Measurements from ENCODE around the gene PGGHG.
"Not testable (repeated sequence)": the region's sequence is repeated elsewhere in the genome, so short reads cannot be mapped to it uniquely, and the experiment has no call there.

PGGHG gene

DNA sequence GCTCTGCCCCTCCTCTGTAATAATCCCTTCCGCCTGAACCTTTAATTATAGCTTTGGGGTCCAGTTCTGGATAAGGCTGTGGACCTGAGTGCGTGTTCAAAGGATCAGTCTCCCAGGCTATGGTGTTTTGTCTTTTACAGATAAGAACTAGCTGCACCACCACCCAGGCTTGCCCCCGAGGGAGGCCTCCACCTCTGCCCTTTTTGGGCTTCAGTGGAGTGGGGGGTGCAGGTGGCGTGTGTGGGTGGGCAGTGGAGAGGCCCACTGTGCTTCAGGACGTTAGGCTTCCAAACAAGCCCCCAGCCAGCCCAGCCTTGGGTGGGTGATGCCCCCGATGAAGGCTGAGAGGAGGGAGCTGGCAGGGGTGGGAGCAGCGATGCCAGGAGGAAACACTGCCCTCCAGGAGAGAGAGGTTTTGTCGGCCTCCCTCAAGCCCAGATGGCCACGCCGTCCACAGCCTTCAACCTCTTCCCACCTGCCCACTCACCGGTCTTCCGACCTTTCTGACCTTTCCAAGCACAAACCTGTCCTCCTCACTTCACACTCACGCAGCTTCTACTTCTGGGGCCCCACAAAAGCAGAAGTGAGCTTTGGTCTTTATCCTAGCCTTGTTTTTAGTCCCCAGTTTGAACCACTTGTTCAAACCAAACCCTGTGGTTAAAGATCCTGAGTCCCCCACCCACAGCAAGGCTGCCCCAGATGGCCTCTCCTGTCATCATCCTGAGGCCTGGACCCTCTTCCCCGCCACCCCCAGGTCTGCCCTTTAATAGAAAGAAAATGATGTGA lies 31.8 kb upstream of the PGGHG start:
- Mint-ChIP-seq H3K4me3 (no peak overlapping the region), H3K27ac (no peak overlapping the region), H3K27me3 (peaks cover 37% of the 10 kb centered on the region), H3K4me1 (no peaks in the 10 kb centered on the region), H3K9me3 (no peaks in the 10 kb centered on the region), H3K36me3 (peaks cover 14% of the 10 kb centered on the region)
- CTCF ChIA-PET = no interaction called here
- DNase-seq = no peak

DNA sequence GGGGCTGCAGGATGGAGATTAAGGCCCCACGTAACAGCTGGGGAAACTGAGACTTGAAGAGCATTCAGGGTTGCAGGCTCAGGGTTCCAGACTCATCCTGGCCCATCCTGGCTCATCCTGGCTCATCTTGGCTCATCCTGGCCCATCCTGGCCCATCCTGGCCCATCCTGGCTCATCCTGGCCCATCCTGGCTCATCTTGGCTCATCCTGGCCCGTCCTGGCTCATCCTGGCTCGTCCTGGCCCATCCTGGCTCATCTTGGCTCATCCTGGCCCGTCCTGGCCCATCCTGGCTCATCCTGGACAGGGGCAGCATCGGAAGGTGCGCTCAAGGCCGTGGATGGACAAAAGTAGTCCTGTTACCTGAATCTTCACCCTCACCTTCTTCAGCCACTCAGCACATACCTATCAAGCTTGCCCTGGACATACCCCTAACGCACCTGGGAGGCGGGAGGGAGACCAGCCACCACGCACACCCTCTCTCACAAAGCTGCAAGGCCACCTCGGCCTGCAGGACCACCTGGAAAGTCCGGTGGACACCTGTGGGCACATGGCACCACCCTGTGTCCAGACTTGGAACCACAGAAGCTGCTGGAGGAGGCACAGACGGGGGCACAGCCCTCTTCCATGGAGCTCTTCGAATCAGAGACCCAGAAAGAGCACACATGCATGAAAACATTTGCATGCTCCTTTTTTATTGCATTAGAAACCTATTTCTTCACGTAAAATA lies 31.0 kb upstream of the PGGHG start:
- DNase-seq = no peak
- H3K36me3 Mint-ChIP-seq = peaks cover 6% of the 10 kb centered on the region
- H3K27me3 Mint-ChIP-seq = peaks cover 39% of the 10 kb centered on the region
- no peaks in the 10 kb centered on the region for H3K4me1 Mint-ChIP-seq
- no peaks in the 10 kb centered on the region for H3K9me3 Mint-ChIP-seq
- H3K4me3 Mint-ChIP-seq = no peak overlapping the region
- CTCF ChIA-PET = interaction anchor here (1.2 kb wide), 1 partner anchor 10 kb away, joined by 3 read pairs; no protein-coding TSS in a partner anchor
- H3K27ac Mint-ChIP-seq = no peak overlapping the region

DNA sequence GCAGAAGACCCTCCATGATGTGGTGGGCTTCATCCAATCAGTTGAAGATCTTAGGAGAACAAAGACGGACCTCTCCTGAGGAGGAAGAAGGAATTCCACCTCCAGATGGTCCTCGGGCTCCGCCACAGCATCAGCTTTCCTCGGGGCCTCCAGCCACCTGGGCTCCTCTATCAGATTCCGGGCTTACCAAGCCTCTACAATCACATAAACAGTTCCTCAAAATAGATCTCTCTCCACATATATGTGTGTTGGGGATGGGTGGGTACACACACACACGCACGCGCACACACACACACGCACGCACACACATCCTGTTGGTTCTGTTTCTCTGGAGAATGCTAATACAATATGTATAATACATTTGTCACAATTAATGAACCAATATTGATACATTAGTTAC lies 29.5 kb upstream of the PGGHG start:
- no peaks in the 10 kb centered on the region for H3K4me1 Mint-ChIP-seq

DNA sequence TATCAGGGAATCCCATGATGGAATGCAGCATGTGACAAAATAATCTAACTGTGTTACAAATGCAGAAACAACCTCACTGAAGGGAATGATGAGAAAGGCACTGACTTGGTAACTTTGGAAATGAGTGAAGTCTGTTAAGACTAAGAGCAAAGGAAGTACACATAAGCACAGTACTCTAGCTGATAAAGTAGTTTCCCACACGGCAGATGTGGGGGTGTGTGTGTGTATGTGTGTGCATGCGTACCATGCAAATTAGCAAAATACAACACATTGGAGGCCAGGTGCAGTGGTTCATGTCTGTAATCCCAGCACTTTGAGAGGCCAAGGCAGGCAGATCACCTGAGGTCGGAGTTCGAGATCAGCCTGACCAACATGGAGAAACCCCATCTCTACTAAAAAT lies 27.3 kb upstream of the PGGHG start:
- DNase-seq = no peak
- CTCF ChIA-PET = interaction anchor here (5.6 kb wide), 1 partner anchor 10 kb away, joined by 36 read pairs; no protein-coding TSS in a partner anchor
- Mint-ChIP-seq H3K4me1 (peaks cover 2% of the 10 kb centered on the region), H3K4me3 (no peak overlapping the region), H3K9me3 (no peaks in the 10 kb centered on the region), H3K27ac (no peak overlapping the region), H3K27me3 (peaks cover 44% of the 10 kb centered on the region), H3K36me3 (no peaks in the 10 kb centered on the region)

More for the DNA sequence above, 29.5 kb upstream of the PGGHG start:
- no peak overlapping the region for H3K4me3 Mint-ChIP-seq
- DNase-seq = no peak
- no peaks in the 10 kb centered on the region for H3K9me3 Mint-ChIP-seq
- no peaks in the 10 kb centered on the region for H3K36me3 Mint-ChIP-seq
- CTCF ChIA-PET = interaction anchor here (5.6 kb wide), 1 partner anchor 8 kb away, joined by 36 read pairs; no protein-coding TSS in a partner anchor
- H3K27me3 Mint-ChIP-seq = peaks cover 39% of the 10 kb centered on the region
- no peak overlapping the region for H3K27ac Mint-ChIP-seq

DNA sequence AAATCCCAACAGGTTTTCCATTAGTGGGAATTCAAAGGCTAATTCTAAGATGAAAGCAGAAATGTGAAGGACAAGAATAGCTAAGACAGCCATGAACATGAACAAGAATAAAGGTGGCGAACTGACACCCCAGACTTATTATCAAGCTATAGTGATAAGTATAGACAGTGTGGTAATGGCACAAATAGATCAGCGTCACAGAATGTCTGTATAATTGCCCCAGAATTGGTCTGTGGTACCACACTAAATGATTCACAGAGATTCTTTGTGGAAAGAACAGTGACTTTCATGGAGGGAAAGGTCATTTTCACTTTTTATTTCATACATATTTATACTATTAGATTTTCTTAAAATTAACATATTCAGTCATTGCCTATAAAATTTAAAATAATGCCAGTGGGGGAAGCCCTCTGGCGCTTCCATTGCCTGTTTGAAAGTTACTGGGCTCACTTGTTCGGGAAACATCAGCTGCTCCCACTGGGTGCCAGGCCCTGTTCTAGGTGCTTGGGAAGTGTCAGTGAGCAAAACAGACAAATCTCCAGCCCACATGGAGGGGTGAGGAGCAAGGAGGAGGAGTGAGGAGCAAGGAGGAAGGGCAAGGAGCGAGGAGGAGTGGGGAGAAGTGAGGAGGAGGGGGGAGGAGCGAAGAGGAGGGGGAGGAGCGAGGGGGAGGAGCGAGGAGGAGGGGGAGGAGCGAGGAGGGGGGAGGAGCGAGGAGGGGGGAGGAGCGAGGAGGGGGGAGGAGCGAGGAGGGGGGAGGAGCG lies 22.1 kb upstream of the PGGHG start:
- CTCF ChIA-PET = interaction anchor here (1.3 to 4.3 kb wide), 3 partner anchors 12 to 17 kb away, joined by 4 to 32 read pairs (median 16); no protein-coding TSS in a partner anchor
- Mint-ChIP-seq H3K27ac (peak overlapping the region; percentile 89), H3K27me3 (peaks cover 11% of the 10 kb centered on the region), H3K4me1 (peaks cover 37% of the 10 kb centered on the region), H3K4me3 (peak overlapping the region; percentile 72), H3K36me3 (peaks cover 9% of the 10 kb centered on the region), H3K9me3 (no peaks in the 10 kb centered on the region)
- peak; percentile 61 for DNase-seq

DNA sequence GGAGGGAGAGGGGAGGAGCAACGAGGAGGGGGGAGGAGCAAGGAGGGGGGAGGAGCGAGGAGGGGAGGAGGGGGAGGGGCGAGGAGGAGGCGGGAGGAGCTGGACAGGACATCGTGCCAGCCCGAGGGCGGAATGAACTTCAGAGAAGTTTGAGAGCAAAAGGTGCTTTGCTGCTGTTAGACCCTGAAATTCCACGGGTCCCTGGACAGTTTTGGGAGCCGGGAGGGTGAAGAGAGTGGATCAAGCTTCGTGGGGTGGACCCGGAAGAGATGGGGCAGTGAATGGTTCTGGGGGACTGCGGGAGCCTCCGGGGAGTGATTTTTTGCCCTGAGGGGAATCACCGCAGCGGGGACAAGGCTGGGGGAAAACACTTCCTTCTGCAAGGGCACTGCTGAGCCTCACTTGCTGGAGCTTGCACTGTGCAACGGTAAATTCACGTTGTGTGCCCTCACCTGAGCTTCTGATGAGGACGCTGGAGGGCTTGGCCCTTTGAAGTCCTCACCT lies 21.4 kb upstream of the PGGHG start:
- H3K27ac Mint-ChIP-seq = peak overlapping the region; percentile 99
- peaks cover 13% of the 10 kb centered on the region for H3K36me3 Mint-ChIP-seq
- CTCF ChIA-PET = interaction anchor here (1.1 to 4.3 kb wide), 4 partner anchors 11 to 20 kb away, joined by 4 to 32 read pairs (median 10); no protein-coding TSS in a partner anchor
- H3K9me3 Mint-ChIP-seq = no peaks in the 10 kb centered on the region
- H3K4me3 Mint-ChIP-seq = peak overlapping the region; percentile 79
- DNase-seq = peak; percentile 82
- peaks cover 14% of the 10 kb centered on the region for H3K27me3 Mint-ChIP-seq
- H3K4me1 Mint-ChIP-seq = peaks cover 41% of the 10 kb centered on the region

DNA sequence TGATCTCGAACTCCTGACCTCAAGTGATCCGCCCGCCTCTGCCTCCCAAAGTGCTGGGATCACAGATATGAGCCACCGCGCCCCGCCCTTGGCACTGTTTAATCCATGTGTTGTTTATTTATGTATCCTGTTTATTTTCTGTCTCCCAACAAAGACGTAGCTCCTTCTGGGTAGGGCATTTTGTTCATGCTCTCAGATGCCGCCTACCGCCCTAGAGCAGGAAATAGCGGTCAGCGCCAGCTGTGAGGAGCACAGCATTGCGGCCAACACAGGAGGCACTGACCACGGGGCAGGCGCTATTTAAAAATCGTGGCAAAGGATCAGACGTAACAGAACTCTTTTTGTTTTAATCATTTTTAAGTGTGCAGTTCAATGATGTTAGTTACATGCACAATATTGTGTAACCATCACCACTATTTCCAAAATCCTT lies 20.2 kb upstream of the PGGHG start:
- CTCF ChIA-PET = interaction anchor here (0.6 to 4.3 kb wide), 4 partner anchors 8 to 19 kb away, joined by 4 to 32 read pairs (median 10); no protein-coding TSS in a partner anchor
- not testable (repeated sequence) for H3K9me3 Mint-ChIP-seq
- H3K4me1 Mint-ChIP-seq = peaks cover 43% of the 10 kb centered on the region
- DNase-seq = peak; percentile 86
- H3K27me3 Mint-ChIP-seq = peaks cover 24% of the 10 kb centered on the region
- H3K27ac Mint-ChIP-seq = peak overlapping the region; percentile 99
- H3K36me3 Mint-ChIP-seq = peaks cover 15% of the 10 kb centered on the region
- peak overlapping the region; percentile 79 for H3K4me3 Mint-ChIP-seq

DNA sequence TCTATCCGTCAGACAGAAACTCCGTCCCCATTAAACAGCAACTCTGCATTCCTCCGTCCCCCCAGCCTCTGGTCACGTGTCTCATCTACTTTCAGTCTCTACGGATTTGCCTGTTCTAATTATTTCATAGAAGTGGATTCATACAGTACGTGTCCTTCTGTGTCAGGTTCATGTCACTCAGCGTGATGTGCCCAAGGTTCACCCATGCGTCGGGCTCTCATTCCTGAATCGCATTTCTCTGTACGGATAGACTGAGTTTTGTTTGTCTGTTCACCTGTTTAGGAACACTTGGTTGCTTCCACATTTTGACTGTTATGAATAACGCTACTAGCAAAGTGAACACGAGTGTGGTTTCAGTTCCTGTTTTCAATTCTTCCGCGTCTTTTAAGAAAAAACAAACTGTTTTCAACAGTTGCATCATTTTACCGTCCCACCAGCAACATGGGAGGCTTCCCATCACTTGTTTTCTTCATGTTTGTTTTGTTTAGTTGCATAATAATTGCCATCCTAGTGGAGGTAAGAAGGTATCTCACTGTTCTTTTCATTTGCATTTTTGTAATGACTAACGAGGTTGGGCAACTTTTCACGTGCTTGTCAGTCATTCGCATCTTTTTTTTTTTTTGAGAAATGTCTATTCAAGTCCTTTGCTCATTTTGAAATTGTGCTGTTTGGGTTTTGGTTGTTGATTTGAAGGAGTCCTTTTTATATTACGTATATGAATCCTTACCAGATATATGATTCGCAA lies 19.6 kb upstream of the PGGHG start:
- DNase-seq = peak; percentile 73
- Mint-ChIP-seq H3K4me1 (peaks cover 43% of the 10 kb centered on the region), H3K36me3 (peaks cover 16% of the 10 kb centered on the region), H3K27me3 (peaks cover 29% of the 10 kb centered on the region), H3K4me3 (peak overlapping the region; percentile 79), H3K27ac (peak overlapping the region; percentile 99), H3K9me3 (no peaks in the 10 kb centered on the region)
- CTCF ChIA-PET = interaction anchor here (0.6 to 4.3 kb wide), 3 partner anchors 8 to 19 kb away, joined by 4 to 32 read pairs (median 16); no protein-coding TSS in a partner anchor

DNA sequence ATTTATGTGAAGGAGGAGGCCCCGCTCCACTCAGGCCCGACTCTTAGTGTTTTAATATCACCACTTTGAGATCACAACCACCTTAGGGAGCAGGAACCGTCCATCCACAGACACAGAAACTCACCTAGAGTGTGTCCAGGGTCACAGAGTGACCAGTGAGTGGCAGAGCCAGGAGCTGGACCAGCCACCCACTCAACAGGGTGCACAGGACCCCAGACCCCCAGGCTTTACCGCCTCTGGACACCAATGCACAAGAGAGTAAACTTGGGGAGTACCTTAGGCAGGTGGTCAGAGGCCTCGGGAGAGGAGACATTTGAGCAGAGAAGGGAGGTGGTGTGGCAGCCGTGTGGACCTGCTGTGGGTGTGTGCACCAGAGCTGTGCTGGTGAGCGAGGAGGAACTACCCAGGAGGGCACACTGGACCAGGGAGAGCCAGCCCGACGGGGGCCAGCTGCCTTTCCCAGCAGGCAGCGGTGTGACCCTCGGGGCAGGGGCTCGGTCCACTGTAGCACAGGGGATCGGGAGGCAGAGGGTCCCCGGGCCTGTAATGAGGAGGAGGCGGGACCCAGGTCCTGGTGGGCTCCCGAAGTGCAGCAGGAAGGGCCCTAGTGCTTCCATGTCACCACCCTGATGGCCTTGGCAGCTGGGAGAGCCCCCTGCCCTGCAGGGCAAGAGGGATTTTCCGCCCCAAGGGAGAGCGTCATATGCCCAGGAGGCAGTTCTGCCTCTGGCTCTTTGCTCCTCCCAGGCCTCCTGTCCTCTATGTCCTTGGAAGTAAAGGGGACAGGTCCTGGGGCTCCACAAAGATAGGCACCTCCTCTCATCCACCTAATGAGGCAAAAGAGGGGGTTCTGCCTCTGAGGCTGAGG lies 18.2 kb upstream of the PGGHG start:
- DNase-seq = no peak
- H3K27ac Mint-ChIP-seq = peak overlapping the region; percentile 99
- CTCF ChIA-PET = interaction anchor here (1.0 kb wide), 1 partner anchor 20 kb away, joined by 4 read pairs; no protein-coding TSS in a partner anchor

DNA sequence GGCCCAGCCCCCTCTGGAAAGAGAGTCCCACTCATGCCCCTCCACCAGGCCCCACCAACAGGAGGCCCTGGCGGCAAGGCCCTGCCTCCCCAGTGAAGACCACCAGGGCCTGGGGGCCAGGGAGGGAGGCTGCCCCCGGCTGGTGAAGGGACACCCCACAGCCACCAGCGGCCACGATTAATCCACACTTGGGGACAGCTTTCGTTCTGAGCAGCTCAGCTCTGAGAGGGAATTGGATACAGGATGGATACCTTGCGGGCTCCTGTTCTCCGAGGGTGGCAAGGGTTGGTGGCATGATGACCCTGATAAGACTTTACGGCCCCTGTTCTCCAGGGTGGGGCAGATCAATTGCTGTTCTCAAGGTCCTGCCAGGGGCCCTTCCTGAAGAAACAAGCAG lies 17.6 kb upstream of the PGGHG start:
- H3K9me3 Mint-ChIP-seq = peaks cover under 1% of the 10 kb centered on the region
- peaks cover 46% of the 10 kb centered on the region for H3K4me1 Mint-ChIP-seq
- DNase-seq = no peak
- peaks cover 26% of the 10 kb centered on the region for H3K36me3 Mint-ChIP-seq
- peaks cover 37% of the 10 kb centered on the region for H3K27me3 Mint-ChIP-seq
- CTCF ChIA-PET = interaction anchor here (1.0 kb wide), 1 partner anchor 21 kb away, joined by 4 read pairs; no protein-coding TSS in a partner anchor
- H3K27ac Mint-ChIP-seq = no peak overlapping the region
- no peak overlapping the region for H3K4me3 Mint-ChIP-seq

More for the DNA sequence above, 18.2 kb upstream of the PGGHG start:
- Mint-ChIP-seq H3K4me1 (peaks cover 46% of the 10 kb centered on the region), H3K9me3 (no peaks in the 10 kb centered on the region), H3K4me3 (no peak overlapping the region), H3K36me3 (peaks cover 21% of the 10 kb centered on the region), H3K27me3 (peaks cover 33% of the 10 kb centered on the region)

DNA sequence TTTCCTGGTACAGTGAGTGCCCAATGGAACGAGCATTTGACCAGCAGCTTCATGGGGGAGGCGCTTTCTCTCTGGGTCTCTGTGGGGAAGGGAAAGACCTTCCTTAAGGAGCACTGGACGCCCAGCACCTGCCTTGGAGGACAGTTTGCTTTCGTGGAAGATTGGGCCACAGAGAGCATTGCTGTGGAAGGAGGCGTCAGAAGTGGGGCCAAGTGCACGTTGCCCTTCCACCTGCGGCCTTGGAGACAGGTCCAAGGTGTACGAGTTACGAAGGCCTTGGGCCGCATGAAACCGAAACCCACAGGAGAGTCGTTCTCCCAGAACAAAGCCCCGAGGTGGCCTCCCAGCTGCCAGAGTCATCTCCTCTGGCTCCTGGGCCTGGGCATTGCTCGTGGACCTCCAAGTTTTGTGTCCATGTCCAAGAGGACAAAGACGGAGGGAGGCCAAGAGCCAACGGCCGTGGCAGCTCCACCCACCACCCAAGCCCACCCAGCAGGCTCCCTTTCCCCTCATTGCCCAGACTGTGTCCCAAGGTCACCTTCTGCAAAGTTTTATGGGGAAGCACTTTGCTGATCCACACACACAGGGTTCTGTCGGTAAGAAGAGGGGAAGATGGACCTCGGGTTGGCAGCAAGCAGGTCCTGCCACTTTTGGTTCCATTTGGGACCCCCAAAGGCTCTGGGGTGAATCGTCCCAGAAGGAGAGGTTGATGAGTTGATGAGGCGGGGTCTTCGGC lies 16.6 kb upstream of the PGGHG start:
- peaks cover 35% of the 10 kb centered on the region for H3K36me3 Mint-ChIP-seq
- H3K4me3 Mint-ChIP-seq = no peak overlapping the region
- CTCF ChIA-PET = interaction anchor here (1.0 kb wide), 1 partner anchor 22 kb away, joined by 4 read pairs; no protein-coding TSS in a partner anchor
- H3K9me3 Mint-ChIP-seq = peaks cover 7% of the 10 kb centered on the region
- peak; percentile 21 for DNase-seq
- peaks cover 46% of the 10 kb centered on the region for H3K27me3 Mint-ChIP-seq
- H3K27ac Mint-ChIP-seq = peak overlapping the region; percentile 4
- H3K4me1 Mint-ChIP-seq = peaks cover 49% of the 10 kb centered on the region

DNA sequence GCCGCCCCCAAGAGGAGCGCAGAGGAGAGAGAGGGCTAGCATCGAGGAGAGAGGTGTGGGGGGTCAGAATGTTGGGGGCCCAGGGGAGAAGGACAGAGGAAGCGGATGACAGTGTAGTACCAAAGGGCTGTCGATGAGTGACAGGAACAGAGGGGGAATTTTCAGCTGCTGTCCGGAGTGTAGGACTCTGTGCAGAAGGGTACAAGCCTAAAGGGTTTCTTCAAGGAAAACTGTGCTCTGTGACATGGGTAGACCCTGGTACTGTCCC lies 16.1 kb upstream of the PGGHG start:
- no peak overlapping the region for H3K27ac Mint-ChIP-seq
- H3K9me3 Mint-ChIP-seq = peaks cover 10% of the 10 kb centered on the region
- H3K4me3 Mint-ChIP-seq = no peak overlapping the region
- peaks cover 38% of the 10 kb centered on the region for H3K36me3 Mint-ChIP-seq
- H3K4me1 Mint-ChIP-seq = peaks cover 49% of the 10 kb centered on the region
- CTCF ChIA-PET = no interaction called here
- H3K27me3 Mint-ChIP-seq = peaks cover 48% of the 10 kb centered on the region
- DNase-seq = no peak

Measured in activated naive CD4-positive, alpha-beta T cell treated with anti-CD3 and anti-CD28 coated beads, Interleukin-2, amount 10 ng/mL, durations not matched to agents 7 days and 5 days (primary cell).